ENCODE measurements around the gene DCAF6.
"Not testable (repeated sequence)": the region's sequence is repeated elsewhere in the genome, so short reads cannot be mapped to it uniquely, and the experiment has no call there.

The DCAF6 gene

DNA sequence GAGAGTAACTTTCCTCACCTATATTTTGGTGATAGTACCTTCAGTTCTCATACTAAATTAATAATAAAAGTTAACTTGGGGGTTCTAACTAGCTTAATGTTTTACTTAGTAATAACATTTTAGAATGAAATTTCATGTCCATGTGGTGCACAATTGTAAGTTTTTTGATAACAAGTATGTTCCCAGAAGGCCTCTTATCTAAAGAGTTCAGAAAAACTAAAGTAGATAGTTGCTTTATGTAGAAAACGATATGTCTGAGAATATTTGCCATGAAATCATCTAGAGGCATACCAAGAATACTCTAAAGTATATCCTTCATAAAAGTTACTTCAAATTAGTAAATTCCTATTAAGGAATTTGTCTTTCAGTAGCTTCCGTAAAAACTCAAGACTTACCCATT, 12.4 kb upstream of the DCAF6 start:
- DNase-seq (ENCODE audit: low spot score), result no peak
- TF ChIP-seq, protein P1, sequence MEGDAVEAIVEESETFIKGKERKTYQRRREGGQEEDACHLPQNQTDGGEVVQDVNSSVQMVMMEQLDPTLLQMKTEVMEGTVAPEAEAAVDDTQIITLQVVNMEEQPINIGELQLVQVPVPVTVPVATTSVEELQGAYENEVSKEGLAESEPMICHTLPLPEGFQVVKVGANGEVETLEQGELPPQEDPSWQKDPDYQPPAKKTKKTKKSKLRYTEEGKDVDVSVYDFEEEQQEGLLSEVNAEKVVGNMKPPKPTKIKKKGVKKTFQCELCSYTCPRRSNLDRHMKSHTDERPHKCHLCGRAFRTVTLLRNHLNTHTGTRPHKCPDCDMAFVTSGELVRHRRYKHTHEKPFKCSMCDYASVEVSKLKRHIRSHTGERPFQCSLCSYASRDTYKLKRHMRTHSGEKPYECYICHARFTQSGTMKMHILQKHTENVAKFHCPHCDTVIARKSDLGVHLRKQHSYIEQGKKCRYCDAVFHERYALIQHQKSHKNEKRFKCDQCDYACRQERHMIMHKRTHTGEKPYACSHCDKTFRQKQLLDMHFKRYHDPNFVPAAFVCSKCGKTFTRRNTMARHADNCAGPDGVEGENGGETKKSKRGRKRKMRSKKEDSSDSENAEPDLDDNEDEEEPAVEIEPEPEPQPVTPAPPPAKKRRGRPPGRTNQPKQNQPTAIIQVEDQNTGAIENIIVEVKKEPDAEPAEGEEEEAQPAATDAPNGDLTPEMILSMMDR (IDR thresholded peaks at IDR 0.05; ENCODE audit: borderline replicate concordance, control extremely low read depth, extremely low read depth, insufficient read depth, missing control alignments), result no peak
- in situ Hi-C loops (cut with MboI; ENCODE audit: low sequenced_read_pairs, unreplicated experiment), result no loop called here

DNA sequence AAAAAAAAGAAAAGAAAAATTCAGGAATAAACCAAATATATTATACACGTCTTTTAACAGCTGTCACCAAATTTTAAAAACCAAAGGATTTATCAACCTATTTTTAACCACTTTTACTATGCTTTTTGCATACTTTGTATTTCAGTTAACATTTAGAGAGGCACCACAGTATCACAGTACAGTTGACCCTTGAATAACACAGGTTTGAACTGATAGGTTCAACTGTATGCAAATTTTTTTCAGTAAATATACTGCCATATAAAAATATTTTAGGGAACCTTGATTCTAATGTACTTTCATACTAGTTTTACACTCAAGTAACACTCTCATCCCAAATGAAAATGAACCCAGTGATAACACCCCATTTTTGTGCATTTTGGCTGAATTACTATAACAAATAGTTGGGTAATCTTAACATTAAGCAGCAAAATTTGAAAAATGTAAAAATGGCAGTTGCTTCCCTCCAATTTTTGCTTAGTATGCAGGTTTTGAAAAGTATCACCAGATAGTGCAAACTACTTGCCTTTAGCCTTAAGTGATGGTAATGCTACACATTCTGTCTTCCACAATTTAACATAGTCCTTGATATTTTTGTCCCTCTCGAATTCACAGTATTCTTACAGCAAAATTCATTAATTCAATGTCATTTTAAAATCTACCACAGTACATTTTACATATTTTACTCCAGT, 11.8 kb upstream of the DCAF6 start:
- TF ChIP-seq, protein P1 (IDR thresholded peaks at IDR 0.05; ENCODE audit: borderline replicate concordance, control extremely low read depth, extremely low read depth, insufficient read depth, missing control alignments), result no peak
- no peak for DNase-seq (ENCODE audit: low spot score)
- in situ Hi-C loops (cut with MboI; ENCODE audit: low sequenced_read_pairs, unreplicated experiment), result no loop called here

DNA sequence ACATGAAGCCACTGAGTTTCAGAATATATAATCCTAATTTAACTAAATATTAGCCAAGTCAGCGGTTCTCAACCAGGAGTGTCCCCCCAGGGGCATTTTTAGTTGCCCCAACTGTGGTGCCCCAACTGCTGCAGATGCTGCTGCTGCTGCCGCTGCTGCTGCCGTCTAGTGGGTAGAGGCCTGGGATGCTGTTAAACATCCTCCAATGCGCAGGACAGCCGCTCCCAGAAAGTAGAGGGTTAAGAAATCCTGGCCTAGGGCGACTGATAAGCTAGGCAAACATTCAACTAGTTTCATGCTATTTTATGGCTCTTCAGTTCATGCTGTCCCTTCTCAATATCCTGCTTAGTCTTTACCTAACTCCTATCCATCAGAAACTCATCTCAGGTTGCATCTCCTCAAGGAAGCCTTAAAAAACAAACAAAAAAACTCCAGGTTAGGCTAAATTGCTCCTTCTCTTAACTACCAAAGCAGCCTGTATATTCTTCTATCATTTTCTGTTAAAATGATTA, 9.9 kb upstream of the DCAF6 start:
- in situ Hi-C loops (cut with MboI; ENCODE audit: low sequenced_read_pairs, unreplicated experiment), result no loop called here
- TF ChIP-seq, protein P1 (IDR thresholded peaks at IDR 0.05; ENCODE audit: borderline replicate concordance, control extremely low read depth, extremely low read depth, insufficient read depth, missing control alignments), result no peak
- no peak for DNase-seq (ENCODE audit: low spot score)

DNA sequence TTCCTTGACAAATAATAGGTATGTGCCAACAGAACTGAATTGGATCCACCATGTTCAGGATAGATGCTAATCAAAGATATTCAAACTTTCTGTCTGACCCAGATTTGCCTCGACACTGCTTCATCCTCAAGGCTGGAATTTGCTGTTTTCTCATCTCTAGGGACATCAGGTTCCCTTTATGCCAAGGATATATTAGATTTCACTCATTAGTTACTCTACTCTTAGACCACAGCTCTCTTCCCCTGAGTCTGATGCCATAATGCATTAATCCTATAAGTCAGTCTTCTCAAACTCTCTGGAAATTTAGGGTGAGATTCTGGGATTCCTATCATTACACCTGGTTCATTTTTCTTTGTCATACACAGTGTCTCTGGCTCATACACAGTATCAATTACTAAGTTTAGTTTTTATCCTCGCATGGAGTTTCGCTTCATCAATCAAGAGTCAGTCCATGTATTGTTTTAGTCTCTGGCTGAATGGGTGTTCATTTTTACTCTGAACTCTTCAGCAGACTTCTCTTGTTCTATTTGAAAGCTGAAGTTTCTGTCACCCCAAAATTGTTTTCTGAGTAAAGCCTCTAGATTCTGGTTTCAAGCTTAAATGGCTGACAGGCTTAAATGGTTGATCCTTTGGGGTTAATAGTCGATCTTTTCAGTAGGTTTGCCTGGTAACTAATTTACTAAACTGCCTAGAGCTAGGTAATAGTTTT, 9.3 kb upstream of the DCAF6 start:
- TF ChIP-seq, protein P1 (IDR thresholded peaks at IDR 0.05; ENCODE audit: borderline replicate concordance, control extremely low read depth, extremely low read depth, insufficient read depth, missing control alignments), result no peak
- in situ Hi-C loops (cut with MboI; ENCODE audit: low sequenced_read_pairs, unreplicated experiment), result no loop called here
- DNase-seq (ENCODE audit: low spot score), result peak; percentile 34

DNA sequence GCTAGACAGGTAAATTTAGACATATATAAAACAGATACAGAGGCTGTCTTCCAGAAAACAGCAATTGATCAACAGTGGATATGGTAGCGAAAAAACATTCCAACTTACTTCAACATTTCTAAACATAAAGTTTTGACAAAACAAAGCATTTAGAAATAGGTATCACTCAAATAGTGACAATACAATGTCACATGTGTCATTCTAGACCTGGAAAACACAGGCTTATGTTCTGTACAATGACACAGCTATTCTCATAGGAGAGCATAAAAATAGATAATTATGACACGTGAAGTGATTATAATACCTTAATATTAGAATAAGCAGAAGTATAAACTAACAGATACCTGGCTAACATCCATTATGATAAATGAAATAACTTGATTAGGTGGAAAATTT, 8.0 kb upstream of the DCAF6 start:
- in situ Hi-C loops (cut with MboI; ENCODE audit: low sequenced_read_pairs, unreplicated experiment), result no loop called here
- no peak for DNase-seq (ENCODE audit: low spot score)

DNA sequence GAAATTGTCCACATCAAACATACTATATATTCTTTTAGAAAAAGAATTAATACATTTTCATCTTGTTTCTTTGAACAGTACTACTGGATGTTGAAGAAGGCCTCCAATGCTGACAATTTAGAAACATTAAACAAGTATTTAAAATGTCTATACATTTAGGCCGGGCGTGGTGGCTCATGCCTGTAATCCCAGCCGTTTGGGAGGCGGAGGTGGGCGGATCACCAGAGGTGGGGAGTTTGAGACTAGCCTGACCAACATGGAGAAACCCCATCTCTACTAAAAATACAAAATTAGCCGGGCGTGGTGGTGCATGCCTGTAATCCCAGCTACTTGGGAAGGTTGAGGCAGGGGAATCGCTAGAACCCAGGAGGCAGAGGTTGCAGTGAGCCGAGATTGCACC, 7.6 kb upstream of the DCAF6 start:
- DNase-seq (ENCODE audit: low spot score); in situ Hi-C loops (cut with MboI; ENCODE audit: low sequenced_read_pairs, unreplicated experiment): not testable (repeated sequence)

More for the DNA sequence above, 8.0 kb upstream of the DCAF6 start:
- TF ChIP-seq, protein P1 (IDR thresholded peaks at IDR 0.05; ENCODE audit: borderline replicate concordance, control extremely low read depth, extremely low read depth, insufficient read depth, missing control alignments), result no peak

DNA sequence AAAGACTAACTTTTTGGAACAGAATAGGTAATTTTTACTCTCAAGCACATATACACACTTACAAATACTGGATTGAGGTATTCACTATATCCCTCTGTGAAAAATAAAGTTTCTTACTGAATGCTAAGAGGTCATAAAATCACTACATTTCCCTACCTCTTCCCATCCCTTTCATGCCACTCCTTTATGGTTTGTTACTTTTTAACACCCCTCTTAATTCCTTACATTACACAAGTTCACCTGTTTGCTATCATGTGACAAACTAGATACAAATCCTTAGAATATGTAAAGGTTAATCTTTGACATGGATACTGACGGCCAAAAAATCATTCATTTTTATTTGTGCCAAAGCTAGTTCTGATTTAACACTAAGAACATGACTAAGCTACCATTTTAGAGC, 6.8 kb upstream of the DCAF6 start:
- DNase-seq (ENCODE audit: low spot score), result no peak
- in situ Hi-C loops (cut with MboI; ENCODE audit: low sequenced_read_pairs, unreplicated experiment), result no loop called here
- TF ChIP-seq, protein P1 (IDR thresholded peaks at IDR 0.05; ENCODE audit: borderline replicate concordance, control extremely low read depth, extremely low read depth, insufficient read depth, missing control alignments), result no peak
